Upper lobe of right lung (tissue), 1 donor: ENCODE results near the gene CANT1. TPM values are rescaled to one million over a fixed set of nuclear protein-coding genes. Genes with fewer than 3 reads are reported as not detected.

Experiments used
- ATAC-seq: fragments of 200-7000 bp; cut with Tn5 transposase; one replicate; pipeline ENCODE4 v1.9.1; 2020; ENCODE audit warnings: mild to moderate bottlenecking, moderate library complexity
- DNase-seq: peaks from one replicate; pipeline ENCODE4 v3.0.0-alpha.2; 2020
- H3K27ac ChIP-seq: fragments of 200-600 bp; one replicate; pipeline ENCODE4 v1.8.0; 2022
- H3K27me3 ChIP-seq: fragments of 200-600 bp; one replicate; pipeline ENCODE4 v1.8.0; 2022; ENCODE audit warnings: mild to moderate bottlenecking
- H3K36me3 ChIP-seq: fragments of 200-600 bp; one replicate; pipeline ENCODE4 v1.8.0; 2022
- H3K4me1 ChIP-seq: fragments of 200-600 bp; one replicate; pipeline ENCODE4 v1.8.0; 2022
- H3K4me3 ChIP-seq: fragments of 200-600 bp; one replicate; pipeline ENCODE4 v1.8.0; 2022; ENCODE audit warnings: mild to moderate bottlenecking
- H3K9me3 ChIP-seq: fragments of 200-600 bp; one replicate; pipeline ENCODE4 v1.8.0; 2022
- CTCF ChIP-seq: fragments of 200-600 bp; IDR thresholded peaks from one replicate; pipeline ENCODE4 v1.8.0; 2022; ENCODE audit warnings: antibody characterized with exemption
- intact Hi-C: fragments of 100-400 bp; cut with DNase I; formaldehyde crosslinking; loops from one replicate; pipeline ENCODE4 v1.11.0; 2022
- total RNA-seq: library from RNA; stranded (reverse); fragmentation: NEBNext Ultra II Directional; extraction: Animal tissue kit (Norgen Biotek cat#: 25700); gene quantifications from one replicate; pipeline ENCODE4 v1.2.1, GENCODE V29; 2021
- donor health status: DM: no; HTN: yes; CAD: no; lungs with severe emphysema.

Gene CANT1
- total RNA-seq, 1 donor from 2014 or later: 59.6 TPM

DNA sequence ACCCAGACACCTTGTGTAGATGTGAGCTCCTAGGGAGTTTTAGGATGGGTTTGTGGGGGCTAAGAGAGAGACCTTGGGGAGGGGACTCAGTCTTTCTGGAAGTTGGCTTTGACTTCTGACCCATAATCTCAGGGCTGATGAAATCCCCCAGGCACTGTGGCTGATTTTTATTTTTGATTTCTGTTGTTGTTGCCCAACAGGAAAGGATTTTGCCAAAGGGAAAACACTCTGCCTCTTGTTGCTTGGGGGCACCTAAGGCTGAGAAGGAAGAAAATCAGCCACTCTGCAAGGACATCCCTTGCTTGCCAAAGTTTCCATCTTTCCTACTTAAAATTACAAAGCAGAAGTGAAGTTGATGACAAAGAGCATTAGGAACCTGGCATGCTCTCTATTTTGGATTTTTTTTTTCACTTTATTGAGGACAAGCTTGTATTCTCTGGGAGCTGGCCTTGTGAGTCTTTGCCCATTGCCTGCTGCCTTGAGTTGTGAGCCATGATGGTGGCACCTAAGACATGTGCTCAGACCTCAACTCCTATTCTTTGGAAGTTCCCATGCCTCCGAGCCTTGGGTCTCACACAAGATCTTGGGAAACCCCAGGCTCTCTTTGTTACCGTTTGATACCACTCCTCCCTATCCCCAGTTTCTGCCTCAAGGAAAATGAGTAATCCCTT lies 11.2 kb upstream of the CANT1 start:
- ATAC-seq (no peak), DNase-seq (no peak)
- Histone ChIP-seq H3K9me3 (no peaks in the 10 kb centered on the region), H3K4me3 (no peak overlapping the region), H3K4me1 (peaks cover 52% of the 10 kb centered on the region), H3K27ac (peak overlapping the region; percentile 77), H3K36me3 (no peaks in the 10 kb centered on the region), H3K27me3 (no peaks in the 10 kb centered on the region)
- TF ChIP-seq CTCF: no peak
- intact Hi-C loops: no loop called here

DNA sequence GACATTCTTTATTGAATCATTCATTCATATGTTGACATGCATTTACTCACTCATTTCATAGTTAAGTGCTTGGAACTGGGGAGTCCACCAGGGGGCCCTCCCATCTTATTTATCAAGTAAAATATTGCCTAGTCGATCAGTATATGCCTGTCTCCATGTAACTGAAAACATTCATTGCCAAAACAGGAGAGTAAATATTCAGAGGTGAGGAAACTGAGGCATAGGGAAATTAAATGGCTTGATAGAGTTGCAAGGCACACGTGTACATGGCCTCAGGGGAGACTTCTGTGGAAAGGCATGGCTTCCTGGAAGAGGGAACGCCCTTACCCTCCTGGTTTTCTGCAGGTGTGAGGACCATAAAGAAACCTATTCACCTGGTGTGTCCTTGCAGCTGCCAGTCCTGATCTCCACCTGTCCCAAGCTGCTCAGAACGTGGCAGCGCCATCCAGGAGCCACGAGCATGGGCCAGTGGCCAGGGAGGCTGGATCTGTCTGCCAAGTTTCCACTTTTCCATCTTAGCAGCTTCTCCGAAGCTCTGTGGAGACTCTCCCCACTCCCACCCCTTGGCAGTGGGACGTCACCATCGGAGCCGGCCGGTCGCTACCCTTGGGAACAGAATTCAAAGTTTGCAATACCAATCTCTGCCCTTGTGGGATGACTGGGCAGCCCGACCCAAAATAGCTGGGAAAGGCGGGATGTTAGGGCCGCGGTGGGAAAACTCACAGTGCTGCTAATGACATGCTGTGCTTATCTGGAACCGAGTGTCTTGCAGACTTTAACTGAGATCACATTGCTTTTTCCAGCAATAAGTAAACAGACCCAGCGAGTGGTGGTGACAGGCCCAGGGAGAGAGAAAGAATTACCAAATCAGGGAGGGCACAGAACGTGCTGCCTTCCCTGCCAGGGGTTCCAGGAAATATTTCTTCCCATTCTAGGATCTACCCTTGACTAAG lies 10.3 kb upstream of the CANT1 start:
- intact Hi-C loops: no loop called here
- no peaks in the 10 kb centered on the region for H3K9me3 ChIP-seq
- H3K36me3 ChIP-seq: no peaks in the 10 kb centered on the region
- H3K4me3 ChIP-seq: no peak overlapping the region
- no peaks in the 10 kb centered on the region for H3K27me3 ChIP-seq
- H3K27ac ChIP-seq: peak overlapping the region; percentile 77
- H3K4me1 ChIP-seq: peaks cover 44% of the 10 kb centered on the region
- TF ChIP-seq CTCF: peak; percentile 79
- ATAC-seq (peak; percentile 45), DNase-seq (peak; percentile 68)

GRCh38 chr17:79019261-79019631 lies 9.7 kb upstream of the CANT1 start:
- Histone ChIP-seq H3K27me3 (no peaks in the 10 kb centered on the region), H3K36me3 (no peaks in the 10 kb centered on the region), H3K4me3 (no peak overlapping the region), H3K9me3 (no peaks in the 10 kb centered on the region), H3K4me1 (peaks cover 39% of the 10 kb centered on the region), H3K27ac (no peak overlapping the region)
- intact Hi-C loops: no loop called here
- ATAC-seq (no peak), DNase-seq (no peak)
- TF ChIP-seq CTCF: no peak

GRCh38 chr17:79018370-79018695 lies 8.8 kb upstream of the CANT1 start:
- Histone ChIP-seq H3K4me3 (no peak overlapping the region), H3K36me3 (no peaks in the 10 kb centered on the region), H3K9me3 (no peaks in the 10 kb centered on the region), H3K27me3 (no peaks in the 10 kb centered on the region), H3K4me1 (peaks cover 32% of the 10 kb centered on the region), H3K27ac (no peak overlapping the region)
- intact Hi-C loops: no loop called here
- TF ChIP-seq CTCF: no peak
- ATAC-seq (no peak), DNase-seq (no peak)

- H3K27ac ChIP-seq: no peak overlapping the region
- H3K27me3 ChIP-seq: no peaks in the 10 kb centered on the region
- no peaks in the 10 kb centered on the region for H3K9me3 ChIP-seq
- ATAC-seq (peak; percentile 45), DNase-seq (peak; percentile 75)
- H3K4me3 ChIP-seq: no peak overlapping the region
- no peak for TF ChIP-seq CTCF
- intact Hi-C loops: no loop called here
- H3K36me3 ChIP-seq: no peaks in the 10 kb centered on the region
- H3K4me1 ChIP-seq: peaks cover 26% of the 10 kb centered on the region
These were observed 8.2 kb upstream of the CANT1 start for GRCh38 chr17:79017546-79018369.
